Measurements from ENCODE around the gene INTS3.
A peak's percentile ranks its signal among the peaks of the same experiment; 100 is the strongest.
"Not testable (repeated sequence)": the region's sequence is repeated elsewhere in the genome, so short reads cannot be mapped to it uniquely, and the experiment has no call there.

Gene INTS3

GRCh38 chr1:153779781-153780541 lies 52.1 kb downstream of the INTS3 start:
- DNase-seq: no peak

DNA sequence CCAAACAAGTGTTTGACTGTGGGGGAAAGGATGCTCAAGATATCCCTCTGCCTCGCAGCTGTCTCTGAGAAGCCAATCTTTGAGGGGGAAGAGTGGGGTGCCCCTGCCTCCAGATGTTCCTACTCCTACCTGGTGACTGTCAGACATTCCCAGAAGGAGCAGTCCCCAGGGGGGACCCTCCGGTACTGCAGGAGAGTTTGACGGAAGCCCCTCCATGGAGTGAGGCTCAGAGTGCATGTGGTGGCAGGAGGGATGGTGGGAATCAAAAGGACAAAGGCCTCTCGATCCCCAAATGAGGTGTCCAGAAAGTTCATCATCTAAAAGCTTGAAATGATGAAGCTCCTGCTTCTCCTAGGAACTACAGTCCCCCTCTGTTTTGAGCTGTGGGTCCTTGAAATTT lies 52.7 kb downstream of the INTS3 start:
- DNase-seq: no peak

- DNase-seq: not testable (repeated sequence)
Measured at GRCh38 chr1:153782648-153783047, 54.8 kb downstream of the INTS3 start.

DNA sequence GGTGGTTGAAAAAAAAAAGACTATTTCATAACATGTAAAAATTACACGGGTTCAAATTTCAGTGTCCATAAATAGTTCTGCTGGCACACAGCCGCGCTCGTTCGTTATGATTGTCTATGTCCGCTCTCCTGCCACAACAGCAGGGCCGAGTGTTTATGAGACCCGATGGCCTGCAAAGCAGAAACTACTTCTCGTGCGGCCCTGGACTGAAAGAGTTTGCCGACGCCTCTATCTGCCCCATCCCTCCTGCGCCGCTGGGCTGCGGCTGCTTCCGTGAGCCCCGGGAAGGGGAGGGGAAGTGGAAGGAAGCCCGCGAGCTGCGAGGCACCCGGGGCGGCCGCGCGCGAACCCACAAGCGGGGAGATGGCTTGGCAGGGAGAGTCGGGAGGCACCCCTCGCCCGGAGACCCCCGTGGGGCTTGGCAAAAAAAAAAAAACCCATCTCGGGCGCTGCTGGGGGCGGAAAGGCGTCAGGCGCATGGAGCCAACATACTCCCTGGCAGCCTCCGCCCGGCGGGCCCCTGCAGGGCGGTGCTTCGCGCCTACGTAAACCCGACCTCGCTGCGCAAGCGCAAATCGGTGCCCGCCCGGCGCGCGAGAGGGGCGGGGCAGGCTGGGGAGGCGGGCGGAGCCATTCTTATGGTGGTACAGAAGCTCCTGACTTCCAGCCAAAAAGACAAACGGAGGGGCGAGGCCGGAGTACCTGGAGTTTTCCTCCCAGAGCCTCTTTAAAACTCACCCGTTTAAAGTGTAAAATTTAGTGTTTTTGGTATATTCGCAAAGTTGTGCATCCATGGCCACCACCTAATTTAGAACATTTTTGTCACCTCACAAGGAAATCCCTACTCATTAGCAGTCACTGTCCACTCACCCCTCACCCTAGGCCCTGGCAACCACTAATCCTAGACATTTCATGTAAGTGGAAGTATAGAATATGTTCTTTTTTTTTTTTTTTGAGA lies 55.7 kb downstream of the INTS3 start:
- DNase-seq: peak; percentile 98

DNA sequence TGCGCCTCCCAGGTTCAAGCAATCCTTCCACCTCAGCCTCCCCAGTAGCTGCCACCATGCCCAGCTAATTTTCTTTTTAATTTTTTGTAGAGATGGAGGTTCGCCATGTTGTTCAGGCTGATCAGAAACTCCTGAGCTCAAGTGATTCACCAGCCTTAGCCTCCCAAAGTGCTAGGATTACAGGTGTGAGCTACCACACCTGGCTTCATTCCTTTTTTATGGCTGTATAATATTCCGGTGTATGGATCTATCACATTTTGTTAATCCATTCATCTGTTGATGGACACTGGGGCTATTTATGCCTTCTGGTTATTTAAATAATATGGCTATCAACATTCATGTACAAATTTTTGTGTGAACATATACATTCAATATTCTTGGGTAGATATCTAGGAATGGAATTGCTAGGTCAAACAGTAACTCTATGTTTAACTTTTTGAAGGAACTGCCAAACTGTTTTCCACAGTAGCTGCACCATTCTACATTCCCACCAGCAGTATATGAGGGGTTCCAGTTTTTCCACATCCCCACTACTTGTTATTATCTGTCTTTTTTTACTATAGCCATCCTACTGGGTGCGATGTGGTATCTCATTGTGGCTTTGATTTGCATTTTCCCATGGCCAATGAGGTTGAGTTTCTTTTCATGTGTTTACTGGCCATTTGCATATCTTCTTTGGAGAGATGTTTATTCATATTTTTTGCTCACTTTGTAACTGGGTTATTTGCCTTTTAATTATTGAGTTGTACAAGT lies 58.4 kb downstream of the INTS3 start:
- no peak for DNase-seq

DNA sequence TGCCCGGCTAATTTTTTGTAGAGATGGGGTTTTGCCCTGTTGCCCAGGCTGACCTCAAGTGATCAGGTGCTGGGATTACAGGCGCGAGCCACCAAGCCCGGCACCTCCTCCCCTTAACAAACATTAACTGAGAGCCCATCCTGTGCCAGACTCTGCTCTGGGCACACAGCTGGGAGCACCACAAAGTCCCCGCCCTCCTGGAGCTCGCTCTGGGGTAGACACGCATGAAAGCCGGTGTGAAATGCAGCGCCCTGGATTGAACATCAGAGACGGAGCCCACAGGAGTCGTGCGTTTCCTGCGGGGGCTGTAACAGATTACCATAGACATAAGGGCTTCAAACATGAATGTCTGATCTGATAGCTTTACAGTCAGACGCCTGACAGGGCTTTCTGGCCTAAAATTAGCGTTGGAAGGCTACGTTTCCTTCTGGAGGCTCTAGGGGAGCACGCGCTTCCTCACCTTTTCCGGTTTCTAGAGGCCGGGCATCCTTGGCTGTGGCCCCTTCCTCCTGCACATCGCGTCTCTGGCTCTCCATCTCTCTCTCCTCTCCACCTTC lies 61.7 kb downstream of the INTS3 start:
- no peak for DNase-seq

- no peak for DNase-seq
Measured at GRCh38 chr1:153790313-153790965, 62.6 kb downstream of the INTS3 start.

- peak; percentile 25 for DNase-seq
Measured at GRCh38 chr1:153790966-153791647, 63.3 kb downstream of the INTS3 start.

DNA sequence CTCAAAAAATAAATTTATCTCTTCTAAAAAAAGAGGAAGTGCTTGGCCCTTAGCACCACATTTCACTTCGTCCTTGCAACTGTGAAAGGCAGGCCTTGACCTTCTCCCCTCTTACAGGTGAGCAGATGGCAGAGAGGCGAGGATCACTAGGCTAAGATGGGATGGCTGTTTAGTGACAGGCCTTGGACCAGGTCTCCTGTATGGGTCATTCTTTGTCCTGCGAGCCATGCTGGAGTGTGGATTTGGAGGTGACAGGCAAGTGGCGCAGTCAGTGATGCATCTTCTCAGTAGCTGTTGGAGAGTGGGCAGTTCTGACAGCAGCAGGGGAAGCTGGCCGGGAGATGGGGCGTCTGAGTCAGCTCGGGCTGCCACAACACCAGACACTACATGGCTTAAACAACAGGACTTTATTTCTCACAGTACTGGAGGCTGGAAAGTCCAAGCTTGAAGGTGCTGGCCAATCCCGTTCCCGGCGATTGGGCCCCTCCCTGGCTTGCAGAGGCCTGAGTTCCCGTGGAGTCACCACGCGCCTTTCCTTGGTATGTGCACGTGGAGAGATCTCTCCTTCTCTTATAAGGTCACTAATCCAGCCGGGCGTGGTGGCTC lies 63.9 kb downstream of the INTS3 start:
- DNase-seq: no peak

- no peak for DNase-seq
Measured at GRCh38 chr1:153792631-153793041, 64.8 kb downstream of the INTS3 start.

DNA sequence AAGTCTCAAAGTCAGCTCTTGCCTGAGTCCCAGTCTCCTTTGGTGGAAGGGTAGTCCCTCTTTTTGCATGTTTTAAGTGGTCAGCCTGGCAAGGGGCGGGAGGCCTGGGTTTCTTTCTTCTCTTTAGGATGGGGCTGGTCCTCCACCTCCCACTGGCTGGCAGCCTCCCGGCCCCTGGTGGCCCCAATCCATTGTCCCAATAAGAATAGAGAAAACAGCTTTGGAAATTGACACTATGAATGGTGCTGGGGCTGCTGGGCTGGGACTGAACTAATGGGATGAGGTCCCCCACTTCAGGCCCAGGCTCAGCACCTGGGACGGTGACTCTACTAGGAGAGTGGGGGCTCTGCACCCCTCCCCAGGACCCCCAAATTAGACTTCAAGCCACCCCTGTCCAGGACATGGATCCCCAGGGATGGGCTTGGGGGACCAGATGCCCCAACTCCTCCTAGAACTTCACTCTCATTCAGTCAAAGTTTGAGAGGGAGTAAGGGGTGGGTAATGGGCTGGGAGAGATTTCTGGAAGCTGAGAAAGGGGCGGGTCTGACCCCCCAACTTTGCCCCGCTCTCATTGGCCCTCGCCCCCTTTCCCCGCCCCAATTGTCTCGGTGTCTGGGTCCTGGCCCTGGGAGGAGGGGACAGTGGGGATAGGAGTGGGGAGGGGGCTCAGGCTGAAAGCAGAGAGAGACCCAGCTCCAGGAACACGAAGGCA lies 65.6 kb downstream of the INTS3 start:
- no peak for DNase-seq

GRCh38 chr1:153793973-153794615 lies 66.2 kb downstream of the INTS3 start:
- DNase-seq: no peak

GRCh38 chr1:153794624-153795329 lies 66.9 kb downstream of the INTS3 start:
- no peak for DNase-seq

GRCh38 chr1:153795330-153795837 lies 67.5 kb downstream of the INTS3 start:
- DNase-seq: no peak

GRCh38 chr1:153795934-153796785 lies 68.3 kb downstream of the INTS3 start:
- no peak for DNase-seq

DNA sequence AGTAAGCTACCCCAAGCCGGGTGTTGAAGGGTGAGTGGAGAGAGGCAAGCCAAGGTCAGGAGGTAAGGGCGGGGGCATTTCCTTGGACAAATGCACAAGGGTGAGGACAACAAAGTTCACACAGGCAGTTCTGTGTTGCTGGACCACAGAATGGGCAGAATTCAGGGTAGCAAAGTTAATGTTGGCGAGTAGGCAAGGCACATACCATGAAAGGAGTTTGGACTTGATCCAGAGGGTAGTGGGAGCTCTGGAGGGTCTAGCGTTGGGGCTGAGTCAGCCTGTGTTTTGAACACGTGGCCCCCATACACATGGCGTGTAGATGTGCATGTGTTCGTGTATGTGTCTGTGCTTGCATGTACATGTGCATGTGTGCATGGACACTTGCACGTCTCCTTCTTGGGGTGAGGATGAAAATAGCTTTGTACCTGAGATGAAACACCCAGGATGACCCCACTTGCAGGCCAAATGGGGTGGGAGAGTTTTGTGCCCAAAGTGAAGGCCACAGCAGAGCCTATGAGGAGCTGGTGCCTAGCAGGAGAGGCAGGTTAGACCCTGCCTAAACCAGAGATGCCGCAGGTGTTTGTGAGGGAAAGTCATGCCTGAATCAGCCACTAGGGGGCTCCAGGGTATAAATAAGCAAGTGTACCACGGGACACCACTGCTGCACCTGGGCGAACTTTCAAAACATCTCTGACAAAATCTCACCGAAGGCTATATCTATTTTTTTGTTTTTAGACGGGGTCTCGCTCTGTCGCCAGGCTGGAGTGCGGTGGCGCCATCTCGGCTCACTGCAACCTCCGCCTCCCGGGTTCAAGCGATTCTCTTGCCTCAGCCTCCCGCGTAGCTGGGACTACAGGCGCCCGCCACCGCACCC lies 69.2 kb downstream of the INTS3 start:
- DNase-seq: peak; percentile 94

DNA sequence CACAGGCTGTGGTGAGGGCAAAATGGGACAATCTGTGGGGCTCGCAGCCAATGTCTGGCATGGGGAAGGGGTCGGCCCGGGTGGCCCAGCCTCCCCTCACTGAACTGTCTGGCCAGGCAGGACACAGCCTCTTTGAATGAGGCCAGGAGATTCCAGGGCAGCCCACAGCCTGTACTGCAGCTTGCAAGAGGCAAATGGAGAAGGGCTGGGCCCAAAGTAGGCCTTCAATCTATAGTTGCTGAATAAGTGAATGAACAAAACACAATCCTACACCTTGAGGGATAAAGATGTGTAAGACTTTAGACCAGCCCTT lies 70.6 kb downstream of the INTS3 start:
- DNase-seq: no peak

All from NCI-H1694 treated with DMSO at 0.1 percent for 48 hours (cell line).